ENCODE results near the gene CEP120.

CEP120 gene

GRCh38 chr5:123371575-123372179 is 51.5 kb downstream of the CEP120 start:
- in situ Hi-C loops (cut with MboI; ENCODE audit: low pct_unique_long_range_greater_than_20kb, low sequenced_read_pairs, unreplicated experiment) = no loop called here

GRCh38 chr5:123369371-123369968 is 53.7 kb downstream of the CEP120 start:
- no peak for TF ChIP-seq CTCF (IDR thresholded peaks at IDR 0.05; ENCODE audit: extremely low read depth, insufficient read depth, missing control alignments)
- DNase-seq (ENCODE audit: low spot score) = no peak
- in situ Hi-C loops (cut with MboI; ENCODE audit: low pct_unique_long_range_greater_than_20kb, low sequenced_read_pairs, unreplicated experiment) = no loop called here

More at GRCh38 chr5:123371575-123372179, 51.5 kb downstream of the CEP120 start:
- DNase-seq (ENCODE audit: low spot score) = no peak
- peak; percentile 41 for TF ChIP-seq CTCF (IDR thresholded peaks at IDR 0.05; ENCODE audit: extremely low read depth, insufficient read depth, missing control alignments)

GRCh38 chr5:123367739-123368138 is 55.5 kb downstream of the CEP120 start:
- peak; percentile 26 for TF ChIP-seq CTCF (IDR thresholded peaks at IDR 0.05; ENCODE audit: extremely low read depth, insufficient read depth, missing control alignments)
- no peak for DNase-seq (ENCODE audit: low spot score)
- in situ Hi-C loops (cut with MboI; ENCODE audit: low pct_unique_long_range_greater_than_20kb, low sequenced_read_pairs, unreplicated experiment) = no loop called here

GRCh38 chr5:123365156-123365555 is 58.0 kb downstream of the CEP120 start:
- DNase-seq (ENCODE audit: low spot score) = no peak
- no peak for TF ChIP-seq CTCF (IDR thresholded peaks at IDR 0.05; ENCODE audit: extremely low read depth, insufficient read depth, missing control alignments)
- in situ Hi-C loops (cut with MboI; ENCODE audit: low pct_unique_long_range_greater_than_20kb, low sequenced_read_pairs, unreplicated experiment) = no loop called here

- in situ Hi-C loops (cut with MboI; ENCODE audit: low pct_unique_long_range_greater_than_20kb, low sequenced_read_pairs, unreplicated experiment) = no loop called here
- DNase-seq (ENCODE audit: low spot score) = no peak
- no peak for TF ChIP-seq CTCF (IDR thresholded peaks at IDR 0.05; ENCODE audit: extremely low read depth, insufficient read depth, missing control alignments)
Observed at GRCh38 chr5:123364441-123365155, 58.6 kb downstream of the CEP120 start.

- no peak for TF ChIP-seq CTCF (IDR thresholded peaks at IDR 0.05; ENCODE audit: extremely low read depth, insufficient read depth, missing control alignments)
- no peak for DNase-seq (ENCODE audit: low spot score)
- in situ Hi-C loops (cut with MboI; ENCODE audit: low pct_unique_long_range_greater_than_20kb, low sequenced_read_pairs, unreplicated experiment) = no loop called here
Observed at GRCh38 chr5:123360910-123361309, 62.3 kb downstream of the CEP120 start.
